Thoracic aorta (tissue), 2 donors: ENCODE results near the gene FOXP1. TPM values are rescaled to one million over a fixed set of nuclear protein-coding genes. Genes with fewer than 3 reads are reported as not detected.
"Not testable (repeated sequence)": the region's sequence is repeated elsewhere in the genome, so short reads cannot be mapped to it uniquely, and the experiment has no call there.

Experiments
- ATAC-seq: fragments of 150-250 bp; one replicate; pipeline ENCODE4 v1.8.0; 2017; ENCODE audit warnings: low read depth; ENCODE audit not compliant: insufficient number of reproducible peaks, low FRiP score
- DNase-seq: peaks from one replicate; pipeline ENCODE4 v3.0.0-alpha.2; 2020; ENCODE audit warnings: low spot score
- H3K27ac ChIP-seq, 2 donors: fragments of 200-600 bp; sonication (generic); 1 replicate in 1 of 2; 2 replicates in 1 of 2; pipeline ENCODE4 v1.5.1; 2016; ENCODE audit warnings: mild to moderate bottlenecking in 2 of 2, moderate library complexity in 2 of 2
- H3K27me3 ChIP-seq: fragments of 200-600 bp; sonication (generic); replicated peaks from 2 replicates; pipeline ENCODE4 v1.6.0; 2016; ENCODE audit warnings: mild to moderate bottlenecking; ENCODE audit not compliant: insufficient read depth
- H3K36me3 ChIP-seq: fragments of 200-600 bp; sonication (generic); one replicate; pipeline ENCODE4 v1.5.1; 2016
- H3K4me1 ChIP-seq, 2 donors: fragments of 200-600 bp; sonication (generic); 1 replicate in 1 of 2; 2 replicates in 1 of 2; pipeline versions ENCODE4 v1.5.1 to v1.6.0; 2016; ENCODE audit warnings: low read depth in 2 of 2, mild to moderate bottlenecking in 1 of 2; ENCODE audit not compliant: control insufficient read depth in 1 of 2
- H3K4me3 ChIP-seq: fragments of 200-600 bp; sonication (generic); 2 replicates; pipeline ENCODE4 v1.5.1; 2016; ENCODE audit warnings: mild to moderate bottlenecking
- H3K9me3 ChIP-seq: fragments of 200-600 bp; sonication (generic); 2 replicates; pipeline ENCODE4 v1.5.1; 2016
- CTCF ChIP-seq: fragments of 200-600 bp; sonication (generic); IDR thresholded peaks from one replicate; pipeline ENCODE4 v1.5.1; 2019; ENCODE audit warnings: antibody characterized with exemption
- total RNA-seq, 2 donors: library from RNA; depleted of rRNA; stranded (reverse); fragments of >200 nt; gene quantifications; one replicate each; pipeline versions ENCODE4 v1.1.0 to v1.2.3, GENCODE V29; 2016

Gene FOXP1
- total RNA-seq, 2 donors from 2014 or later: 176 to 255 TPM

GRCh38 chr3:70980646-70981170, 602.8 kb downstream of the FOXP1 start:
- no peak for ATAC-seq
- H3K4me3 ChIP-seq: no peak overlapping the region
- no peak for DNase-seq
- peaks cover 24% of the 10 kb centered on the region for H3K36me3 ChIP-seq
- H3K4me1 ChIP-seq: peaks cover 45 to 64% of the 10 kb centered on the region in 2 donors
- no peaks in the 10 kb centered on the region for H3K9me3 ChIP-seq
- no peak for TF ChIP-seq CTCF
- no peaks in the 10 kb centered on the region for H3K27me3 ChIP-seq
- H3K27ac ChIP-seq: peak overlapping the region; percentile 86 to 87

- H3K27me3 ChIP-seq: no peaks in the 10 kb centered on the region
- H3K36me3 ChIP-seq: peaks cover 30% of the 10 kb centered on the region
- H3K4me3 ChIP-seq: no peak overlapping the region
- DNase-seq (no peak), ATAC-seq (no peak)
- no peaks in the 10 kb centered on the region for H3K9me3 ChIP-seq
- H3K4me1 ChIP-seq: peaks cover 42 to 58% of the 10 kb centered on the region in 2 donors
- H3K27ac ChIP-seq: peak overlapping the region in 1 of 2 donors; percentile 87
- no peak for TF ChIP-seq CTCF
Measured at GRCh38 chr3:70979983-70980645, 603.4 kb downstream of the FOXP1 start.

DNA sequence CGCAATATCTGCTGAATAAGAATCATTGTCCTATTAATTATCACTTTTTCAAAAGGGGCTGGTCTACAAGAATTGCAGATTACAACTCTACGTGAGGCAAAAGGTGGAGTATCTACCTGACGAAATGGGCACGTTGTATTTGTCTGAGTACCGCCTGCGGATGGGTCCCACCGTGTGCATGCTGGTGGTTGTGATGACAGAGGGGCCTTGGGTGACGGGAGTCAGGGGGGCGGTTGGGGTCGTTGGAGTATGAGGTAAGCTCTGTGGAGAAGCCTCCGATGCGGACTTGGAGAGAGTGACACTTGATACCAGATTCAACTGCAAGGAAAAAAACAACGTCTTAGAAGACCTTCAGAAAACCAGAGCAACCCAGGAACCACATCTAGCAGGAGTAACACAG, 605.8 kb downstream of the FOXP1 start:
- no peak for DNase-seq
- TF ChIP-seq CTCF: no peak
- H3K9me3 ChIP-seq: no peaks in the 10 kb centered on the region
- H3K4me1 ChIP-seq: peaks cover 34 to 40% of the 10 kb centered on the region in 2 donors
- H3K4me3 ChIP-seq: no peak overlapping the region
- H3K27me3 ChIP-seq: no peaks in the 10 kb centered on the region
- H3K27ac ChIP-seq: no peak overlapping the region
- H3K36me3 ChIP-seq: peaks cover 30% of the 10 kb centered on the region
- ATAC-seq: no peak

DNA sequence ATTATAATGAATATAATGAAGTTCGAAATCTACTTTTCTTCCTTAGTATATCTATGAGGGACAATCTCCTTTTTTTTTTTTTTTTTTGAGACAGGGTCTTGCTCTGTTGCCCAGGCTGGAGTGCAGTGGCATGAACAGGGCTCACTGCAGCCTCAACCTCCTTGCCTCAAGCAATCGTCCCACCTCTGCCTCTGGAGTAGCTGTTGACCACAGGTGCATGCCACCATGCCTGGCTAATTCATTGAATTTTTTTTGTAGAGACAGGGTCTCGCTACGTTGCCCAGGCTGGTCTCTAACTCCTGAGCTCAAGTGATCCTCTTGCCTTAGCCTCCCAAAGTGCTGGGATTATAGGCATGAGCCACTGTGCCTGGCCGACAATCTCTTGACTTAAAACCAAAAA, 607.5 kb downstream of the FOXP1 start:
- not testable (repeated sequence) for DNase-seq, ATAC-seq, H3K27me3 ChIP-seq, H3K4me3 ChIP-seq, H3K9me3 ChIP-seq
- H3K27ac ChIP-seq: peak overlapping the region in 1 of 2 donors; percentile 38
- peaks cover 23 to 24% of the 10 kb centered on the region in 2 donors for H3K4me1 ChIP-seq
- peaks cover 36% of the 10 kb centered on the region for H3K36me3 ChIP-seq

DNA sequence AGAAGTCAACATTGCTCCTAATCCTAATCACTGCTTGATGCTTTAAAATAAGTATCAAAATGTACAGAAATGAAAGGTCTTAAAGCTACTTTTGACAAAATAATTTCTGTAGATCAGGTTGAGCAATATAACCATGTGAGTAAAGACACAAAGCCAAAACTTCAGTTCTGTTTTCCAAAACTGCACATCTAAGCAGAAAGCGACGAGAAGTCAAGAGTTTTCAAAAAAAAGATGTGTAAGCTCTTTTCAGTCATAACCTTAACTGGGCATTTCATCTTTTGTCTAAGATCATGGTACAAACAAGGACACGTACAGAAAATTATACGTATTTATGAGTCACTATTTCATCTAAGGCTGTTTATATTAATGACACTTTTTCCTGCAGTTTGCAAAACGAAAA, 608.8 kb downstream of the FOXP1 start:
- H3K4me3 ChIP-seq: no peak overlapping the region
- H3K36me3 ChIP-seq: peaks cover 41% of the 10 kb centered on the region
- ATAC-seq: no peak
- no peaks in the 10 kb centered on the region for H3K9me3 ChIP-seq
- DNase-seq: no peak
- peak overlapping the region in 1 of 2 donors; percentile 38 for H3K27ac ChIP-seq
- H3K4me1 ChIP-seq: peaks cover 14 to 21% of the 10 kb centered on the region in 2 donors
- TF ChIP-seq CTCF: no peak
- no peaks in the 10 kb centered on the region for H3K27me3 ChIP-seq
